ENCODE measurements around the gene PRKAR1B. TPM values are rescaled to one million over a fixed set of nuclear protein-coding genes. Genes with fewer than 3 reads are reported as not detected.

PRKAR1B gene
- total RNA-seq, 1 experiment from 2014 or later = 27.2 TPM

DNA sequence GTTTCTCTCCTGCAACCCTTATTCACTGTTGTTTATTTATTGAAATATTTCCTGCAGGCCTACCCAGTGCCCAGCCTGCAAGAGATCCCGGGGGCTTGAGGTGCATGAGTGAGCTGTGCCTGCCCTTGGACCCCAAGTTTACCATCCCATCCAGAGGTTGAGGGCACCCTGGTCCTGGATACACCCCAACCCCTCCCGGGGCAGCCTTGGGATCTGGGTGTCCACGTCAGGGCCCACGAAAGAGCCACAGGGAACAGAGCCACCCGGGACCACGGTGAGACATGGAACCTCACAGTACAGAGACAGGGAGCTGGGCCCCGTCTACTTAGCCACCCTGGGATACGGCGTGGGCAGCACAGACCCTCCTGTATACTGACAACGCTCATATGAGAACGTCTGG lies 178.7 kb downstream of the PRKAR1B start:
- H3K36me3 ChIP-seq (ENCODE audit: insufficient read depth, low read length, poor library complexity, severe bottlenecking) = no peaks in the 10 kb centered on the region
- ChIA-PET POLR2A (ENCODE audit: low non-redundant PET) (no interaction called here), CTCF (no interaction called here)
- intact Hi-C loops (cut with micrococcal nuclease; ENCODE audit: unreplicated experiment) = no loop called here
- no peaks in the 10 kb centered on the region for H3K4me1 ChIP-seq (ENCODE audit: insufficient read depth, low read length, poor library complexity, severe bottlenecking)
- no peak for DNase-seq (ENCODE audit: low spot score)
- no peaks in the 10 kb centered on the region for H3K27me3 ChIP-seq (replicated peaks; ENCODE audit: insufficient read depth, low read depth, low read length, poor library complexity)
- H3K27ac ChIP-seq (ENCODE audit: low read depth, low read length, poor library complexity, severe bottlenecking) = no peak overlapping the region
- no peak overlapping the region for H3K4me3 ChIP-seq (ENCODE audit: low read depth, low read length, poor library complexity, severe bottlenecking)
- no peak for TF ChIP-seq EZH2 (IDR thresholded peaks at IDR 0.05; ENCODE audit: borderline replicate concordance, low read depth, low read length, poor library complexity, severe bottlenecking)
- no peak for TF ChIP-seq CTCF (conservative IDR thresholded peaks at IDR 0.05; ENCODE audit: low read depth, low read length)
- no peaks in the 10 kb centered on the region for H3K9me3 ChIP-seq (ENCODE audit: low read depth, low read length, poor library complexity, severe bottlenecking)
- BruUV-seq (replicated peaks) = no TSS peak

GRCh38 chr7:545470-545869 lies 181.6 kb downstream of the PRKAR1B start:
- Histone ChIP-seq H3K27ac (ENCODE audit: low read depth, low read length, poor library complexity, severe bottlenecking) (no peak overlapping the region), H3K4me3 (ENCODE audit: low read depth, low read length, poor library complexity, severe bottlenecking) (no peak overlapping the region), H3K4me1 (ENCODE audit: insufficient read depth, low read length, poor library complexity, severe bottlenecking) (no peaks in the 10 kb centered on the region), H3K9me3 (ENCODE audit: low read depth, low read length, poor library complexity, severe bottlenecking) (no peaks in the 10 kb centered on the region), H3K36me3 (ENCODE audit: insufficient read depth, low read length, poor library complexity, severe bottlenecking) (no peaks in the 10 kb centered on the region), H3K27me3 (replicated peaks; ENCODE audit: insufficient read depth, low read depth, low read length, poor library complexity) (no peaks in the 10 kb centered on the region)
- intact Hi-C loops (cut with micrococcal nuclease; ENCODE audit: unreplicated experiment) = no loop called here
- TF ChIP-seq EZH2 (IDR thresholded peaks at IDR 0.05; ENCODE audit: borderline replicate concordance, low read depth, low read length, poor library complexity, severe bottlenecking) (no peak), CTCF (conservative IDR thresholded peaks at IDR 0.05; ENCODE audit: low read depth, low read length) (no peak)
- no TSS peak for BruUV-seq (replicated peaks)
- CTCF ChIA-PET = no interaction called here
- POLR2A ChIA-PET (ENCODE audit: low non-redundant PET) = no interaction called here
- DNase-seq (ENCODE audit: low spot score) = no peak

- no peak overlapping the region for H3K4me3 ChIP-seq (ENCODE audit: low read depth, low read length, poor library complexity, severe bottlenecking)
- no peaks in the 10 kb centered on the region for H3K36me3 ChIP-seq (ENCODE audit: insufficient read depth, low read length, poor library complexity, severe bottlenecking)
- no peak for TF ChIP-seq EZH2 (IDR thresholded peaks at IDR 0.05; ENCODE audit: borderline replicate concordance, low read depth, low read length, poor library complexity, severe bottlenecking)
- no peak for TF ChIP-seq CTCF (conservative IDR thresholded peaks at IDR 0.05; ENCODE audit: low read depth, low read length)
- H3K4me1 ChIP-seq (ENCODE audit: insufficient read depth, low read length, poor library complexity, severe bottlenecking) = no peaks in the 10 kb centered on the region
- BruUV-seq (replicated peaks) = no TSS peak
- H3K27me3 ChIP-seq (replicated peaks; ENCODE audit: insufficient read depth, low read depth, low read length, poor library complexity) = no peaks in the 10 kb centered on the region
- ChIA-PET POLR2A (ENCODE audit: low non-redundant PET) (no interaction called here), CTCF (no interaction called here)
- H3K9me3 ChIP-seq (ENCODE audit: low read depth, low read length, poor library complexity, severe bottlenecking) = no peaks in the 10 kb centered on the region
- no peak for DNase-seq (ENCODE audit: low spot score)
- intact Hi-C loops (cut with micrococcal nuclease; ENCODE audit: unreplicated experiment) = no loop called here
- H3K27ac ChIP-seq (ENCODE audit: low read depth, low read length, poor library complexity, severe bottlenecking) = no peak overlapping the region
These were observed 182.5 kb downstream of the PRKAR1B start for GRCh38 chr7:544338-545221.

All from A673 (cell line).